Hippocampal formation (tissue), 2 donors: Measurements from ENCODE around the gene NANOG.
"Not testable (repeated sequence)": the region's sequence is repeated elsewhere in the genome, so short reads cannot be mapped to it uniquely, and the experiment has no call there.

Source experiments
- DNase-seq, 2 donors: peaks; one replicate each; lab custom pipeline; 2025; lab: John Stamatoyannopoulos, UW

The NANOG gene

GRCh38 chr12:7806319-7806718 is 17.1 kb downstream of the NANOG start:
- DNase-seq, result not testable (repeated sequence)

GRCh38 chr12:7806863-7807487 is 17.8 kb downstream of the NANOG start:
- peak; percentile 14 to 23 for DNase-seq

- DNase-seq, result not testable (repeated sequence)
Observed at GRCh38 chr12:7825754-7826153, 36.6 kb downstream of the NANOG start.

GRCh38 chr12:7829737-7830136 is 40.5 kb downstream of the NANOG start:
- DNase-seq, result not testable (repeated sequence)

- DNase-seq, result peak in 1 of 2 donors; percentile 15
Observed at GRCh38 chr12:7832059-7832696, 43.0 kb downstream of the NANOG start.

- not testable (repeated sequence) for DNase-seq
Observed at GRCh38 chr12:7833201-7833600, 44.0 kb downstream of the NANOG start.

GRCh38 chr12:7833831-7834230 is 44.6 kb downstream of the NANOG start:
- DNase-seq, result no peak

GRCh38 chr12:7834701-7835100 is 45.5 kb downstream of the NANOG start:
- DNase-seq, result no peak

- no peak for DNase-seq
Observed at GRCh38 chr12:7835116-7835515, 45.9 kb downstream of the NANOG start.

GRCh38 chr12:7835766-7836165 is 46.6 kb downstream of the NANOG start:
- no peak for DNase-seq

GRCh38 chr12:7837366-7837765 is 48.2 kb downstream of the NANOG start:
- DNase-seq, result no peak

GRCh38 chr12:7839226-7839625 is 50.0 kb downstream of the NANOG start:
- peak in 1 of 2 donors; percentile 4 for DNase-seq

GRCh38 chr12:7839848-7840247 is 50.6 kb downstream of the NANOG start:
- DNase-seq, result not testable (repeated sequence)

- not testable (repeated sequence) for DNase-seq
Observed at GRCh38 chr12:7842444-7842843, 53.2 kb downstream of the NANOG start.

GRCh38 chr12:7843149-7843548 is 53.9 kb downstream of the NANOG start:
- not testable (repeated sequence) for DNase-seq

- not testable (repeated sequence) for DNase-seq
Observed at GRCh38 chr12:7843583-7843982, 54.4 kb downstream of the NANOG start.

- DNase-seq, result no peak
Observed at GRCh38 chr12:7844116-7844515, 54.9 kb downstream of the NANOG start.

- DNase-seq, result not testable (repeated sequence)
Observed at GRCh38 chr12:7847226-7848097, 58.3 kb downstream of the NANOG start.

- DNase-seq, result not testable (repeated sequence)
Observed at GRCh38 chr12:7848098-7848422, 58.9 kb downstream of the NANOG start.
